ENCODE data around the gene APOA4. TPM values are rescaled to one million over a fixed set of nuclear protein-coding genes. Genes with fewer than 3 reads are reported as not detected.

APOA4 gene
- polyA plus RNA-seq, 2 of the 4 experiments (the other 2 are of a cell fraction): not detected

DNA sequence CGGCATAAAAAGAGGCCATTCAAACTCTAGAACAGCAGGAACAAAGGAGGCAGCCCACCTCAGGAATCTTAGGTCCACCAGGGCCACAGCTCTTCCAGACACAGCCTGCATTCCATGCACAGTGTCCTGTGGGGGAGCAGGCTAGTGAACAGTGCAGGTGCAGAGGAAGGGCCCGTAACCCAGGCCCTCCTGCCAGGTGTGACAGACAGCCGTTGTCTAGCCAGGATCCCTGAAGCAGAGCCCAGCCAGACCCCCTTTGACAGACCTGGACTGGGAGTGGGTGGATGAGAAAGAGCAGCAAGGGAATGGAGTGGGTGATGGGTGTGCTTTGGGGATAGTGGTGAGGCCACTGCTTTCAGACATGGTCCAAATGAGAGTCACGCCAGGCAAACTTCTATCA is 34.1 kb downstream of the APOA4 start:
- ChIA-PET CTCF (interaction anchor here (0.5 to 8.8 kb wide), 6 partner anchors 11 to 330 kb away, joined by 3 to 114 read pairs (median 6); partner anchors contain the start of gene APOA1), POLR2A (no interaction called here)
- Histone ChIP-seq H3K4me3 (no peak overlapping the region), H3K4me2 (peak overlapping the region; percentile 77; the same call in 2 of the 3 replicates), H3K9me3 (no peaks in the 10 kb centered on the region), H3K27ac (no peak overlapping the region; a peak in 1 of 6 replicates), H3K4me1 (peaks cover 10% of the 10 kb centered on the region; the same call in 1 of the 3 replicates)
- DNase-seq (ENCODE audit: low read depth in 1 of 2, low spot score in 1 of 2) (no peak), FAIRE-seq (no peak), ATAC-seq (no peak)
- TF ChIP-seq, protein P1, sequence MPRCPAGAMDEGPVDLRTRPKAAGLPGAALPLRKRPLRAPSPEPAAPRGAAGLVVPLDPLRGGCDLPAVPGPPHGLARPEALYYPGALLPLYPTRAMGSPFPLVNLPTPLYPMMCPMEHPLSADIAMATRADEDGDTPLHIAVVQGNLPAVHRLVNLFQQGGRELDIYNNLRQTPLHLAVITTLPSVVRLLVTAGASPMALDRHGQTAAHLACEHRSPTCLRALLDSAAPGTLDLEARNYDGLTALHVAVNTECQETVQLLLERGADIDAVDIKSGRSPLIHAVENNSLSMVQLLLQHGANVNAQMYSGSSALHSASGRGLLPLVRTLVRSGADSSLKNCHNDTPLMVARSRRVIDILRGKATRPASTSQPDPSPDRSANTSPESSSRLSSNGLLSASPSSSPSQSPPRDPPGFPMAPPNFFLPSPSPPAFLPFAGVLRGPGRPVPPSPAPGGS (IDR thresholded peaks at IDR 0.05): no peak
- TF ChIP-seq RAD21 (conservative IDR thresholded peaks at IDR 0.05 in 1 of 2, IDR thresholded peaks at IDR 0.05 in 1 of 2) (no peak), CHD4 (IDR thresholded peaks at IDR 0.05; ENCODE audit: borderline replicate concordance) (no peak), TFCP2L1 (CRISPR knock-in tag; IDR thresholded peaks at IDR 0.05) (no peak), ZFP36 (IDR thresholded peaks at IDR 0.05; ENCODE audit: borderline replicate concordance, partially characterized antibody) (no peak), JUN (IDR thresholded peaks at IDR 0.05) (no peak), RARB (CRISPR knock-in tag; IDR thresholded peaks at IDR 0.05) (no peak), HOXB5 (CRISPR knock-in tag; IDR thresholded peaks at IDR 0.05) (no peak), RCOR1 (IDR thresholded peaks at IDR 0.05; ENCODE audit: low read depth, low read length) (no peak), MAZ (IDR thresholded peaks at IDR 0.05; ENCODE audit: borderline replicate concordance, low read depth, low read length) (no peak), EHMT2 (IDR thresholded peaks at IDR 0.05; ENCODE audit: low read depth) (no peak), FOSB (CRISPR knock-in tag; IDR thresholded peaks at IDR 0.05) (no peak), POLR2A (IDR thresholded peaks at IDR 0.05; ENCODE audit: low read length) (no peak)
- TF ChIP-seq, protein P2, sequence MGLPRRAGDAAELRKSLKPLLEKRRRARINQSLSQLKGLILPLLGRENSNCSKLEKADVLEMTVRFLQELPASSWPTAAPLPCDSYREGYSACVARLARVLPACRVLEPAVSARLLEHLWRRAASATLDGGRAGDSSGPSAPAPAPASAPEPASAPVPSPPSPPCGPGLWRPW (IDR thresholded peaks at IDR 0.05): no peak
- TF ChIP-seq, protein P3, sequence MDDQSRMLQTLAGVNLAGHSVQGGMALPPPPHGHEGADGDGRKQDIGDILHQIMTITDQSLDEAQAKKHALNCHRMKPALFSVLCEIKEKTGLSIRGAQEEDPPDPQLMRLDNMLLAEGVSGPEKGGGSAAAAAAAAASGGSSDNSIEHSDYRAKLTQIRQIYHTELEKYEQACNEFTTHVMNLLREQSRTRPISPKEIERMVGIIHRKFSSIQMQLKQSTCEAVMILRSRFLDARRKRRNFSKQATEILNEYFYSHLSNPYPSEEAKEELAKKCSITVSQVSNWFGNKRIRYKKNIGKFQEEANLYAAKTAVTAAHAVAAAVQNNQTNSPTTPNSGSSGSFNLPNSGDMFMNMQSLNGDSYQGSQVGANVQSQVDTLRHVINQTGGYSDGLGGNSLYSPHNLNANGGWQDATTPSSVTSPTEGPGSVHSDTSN (IDR thresholded peaks at IDR 0.05): no peak
- TF ChIP-seq, protein P4, sequence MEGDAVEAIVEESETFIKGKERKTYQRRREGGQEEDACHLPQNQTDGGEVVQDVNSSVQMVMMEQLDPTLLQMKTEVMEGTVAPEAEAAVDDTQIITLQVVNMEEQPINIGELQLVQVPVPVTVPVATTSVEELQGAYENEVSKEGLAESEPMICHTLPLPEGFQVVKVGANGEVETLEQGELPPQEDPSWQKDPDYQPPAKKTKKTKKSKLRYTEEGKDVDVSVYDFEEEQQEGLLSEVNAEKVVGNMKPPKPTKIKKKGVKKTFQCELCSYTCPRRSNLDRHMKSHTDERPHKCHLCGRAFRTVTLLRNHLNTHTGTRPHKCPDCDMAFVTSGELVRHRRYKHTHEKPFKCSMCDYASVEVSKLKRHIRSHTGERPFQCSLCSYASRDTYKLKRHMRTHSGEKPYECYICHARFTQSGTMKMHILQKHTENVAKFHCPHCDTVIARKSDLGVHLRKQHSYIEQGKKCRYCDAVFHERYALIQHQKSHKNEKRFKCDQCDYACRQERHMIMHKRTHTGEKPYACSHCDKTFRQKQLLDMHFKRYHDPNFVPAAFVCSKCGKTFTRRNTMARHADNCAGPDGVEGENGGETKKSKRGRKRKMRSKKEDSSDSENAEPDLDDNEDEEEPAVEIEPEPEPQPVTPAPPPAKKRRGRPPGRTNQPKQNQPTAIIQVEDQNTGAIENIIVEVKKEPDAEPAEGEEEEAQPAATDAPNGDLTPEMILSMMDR (IDR thresholded peaks at IDR 0.05): no peak
- TF ChIP-seq, protein P5, sequence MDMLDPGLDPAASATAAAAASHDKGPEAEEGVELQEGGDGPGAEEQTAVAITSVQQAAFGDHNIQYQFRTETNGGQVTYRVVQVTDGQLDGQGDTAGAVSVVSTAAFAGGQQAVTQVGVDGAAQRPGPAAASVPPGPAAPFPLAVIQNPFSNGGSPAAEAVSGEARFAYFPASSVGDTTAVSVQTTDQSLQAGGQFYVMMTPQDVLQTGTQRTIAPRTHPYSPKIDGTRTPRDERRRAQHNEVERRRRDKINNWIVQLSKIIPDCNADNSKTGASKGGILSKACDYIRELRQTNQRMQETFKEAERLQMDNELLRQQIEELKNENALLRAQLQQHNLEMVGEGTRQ (IDR thresholded peaks at IDR 0.05): no peak
- TF ChIP-seq, protein P6, sequence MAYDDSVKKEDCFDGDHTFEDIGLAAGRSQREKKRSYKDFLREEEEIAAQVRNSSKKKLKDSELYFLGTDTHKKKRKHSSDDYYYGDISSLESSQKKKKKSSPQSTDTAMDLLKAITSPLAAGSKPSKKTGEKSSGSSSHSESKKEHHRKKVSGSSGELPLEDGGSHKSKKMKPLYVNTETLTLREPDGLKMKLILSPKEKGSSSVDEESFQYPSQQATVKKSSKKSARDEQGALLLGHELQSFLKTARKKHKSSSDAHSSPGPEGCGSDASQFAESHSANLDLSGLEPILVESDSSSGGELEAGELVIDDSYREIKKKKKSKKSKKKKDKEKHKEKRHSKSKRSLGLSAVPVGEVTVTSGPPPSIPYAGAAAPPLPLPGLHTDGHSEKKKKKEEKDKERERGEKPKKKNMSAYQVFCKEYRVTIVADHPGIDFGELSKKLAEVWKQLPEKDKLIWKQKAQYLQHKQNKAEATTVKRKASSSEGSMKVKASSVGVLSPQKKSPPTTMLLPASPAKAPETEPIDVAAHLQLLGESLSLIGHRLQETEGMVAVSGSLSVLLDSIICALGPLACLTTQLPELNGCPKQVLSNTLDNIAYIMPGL (CRISPR knock-in tag; IDR thresholded peaks at IDR 0.05; ENCODE audit: borderline replicate concordance): no peak
- TF ChIP-seq, protein P7, sequence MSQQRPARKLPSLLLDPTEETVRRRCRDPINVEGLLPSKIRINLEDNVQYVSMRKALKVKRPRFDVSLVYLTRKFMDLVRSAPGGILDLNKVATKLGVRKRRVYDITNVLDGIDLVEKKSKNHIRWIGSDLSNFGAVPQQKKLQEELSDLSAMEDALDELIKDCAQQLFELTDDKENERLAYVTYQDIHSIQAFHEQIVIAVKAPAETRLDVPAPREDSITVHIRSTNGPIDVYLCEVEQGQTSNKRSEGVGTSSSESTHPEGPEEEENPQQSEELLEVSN (IDR thresholded peaks at IDR 0.05; ENCODE audit: borderline replicate concordance, low read depth): no peak
- TF ChIP-seq, protein P8, sequence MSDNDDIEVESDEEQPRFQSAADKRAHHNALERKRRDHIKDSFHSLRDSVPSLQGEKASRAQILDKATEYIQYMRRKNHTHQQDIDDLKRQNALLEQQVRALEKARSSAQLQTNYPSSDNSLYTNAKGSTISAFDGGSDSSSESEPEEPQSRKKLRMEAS (IDR thresholded peaks at IDR 0.05): no peak
- 87% methylated on average over 2 of the region's 4 CpGs for WGBS (ENCODE audit: missing lambda C conversion rate)
